ENCODE data around the gene TRAPPC13.
"Not testable (repeated sequence)": the region's sequence is repeated elsewhere in the genome, so short reads cannot be mapped to it uniquely, and the experiment has no call there.

DNA sequence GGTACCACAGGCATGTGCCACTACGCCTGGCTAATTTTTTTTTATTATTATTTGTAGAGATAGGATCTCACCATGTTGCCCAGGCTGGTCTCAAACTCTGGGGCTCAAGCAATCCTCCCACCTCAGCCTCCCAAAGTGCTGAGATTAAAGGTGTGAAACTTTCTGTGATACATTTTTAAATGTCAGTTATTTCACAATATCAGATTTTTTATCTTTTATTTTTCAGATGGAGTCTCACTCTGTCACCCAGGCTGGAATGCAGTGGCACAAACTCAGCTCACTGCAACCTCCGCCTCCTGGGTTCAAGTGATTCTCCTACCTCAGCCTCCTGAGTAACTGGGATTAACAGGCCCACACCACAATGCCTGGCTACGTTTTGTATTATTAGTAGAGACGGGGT, 2.9 kb upstream of the TRAPPC13 start:
- TF ChIP-seq, protein P1, sequence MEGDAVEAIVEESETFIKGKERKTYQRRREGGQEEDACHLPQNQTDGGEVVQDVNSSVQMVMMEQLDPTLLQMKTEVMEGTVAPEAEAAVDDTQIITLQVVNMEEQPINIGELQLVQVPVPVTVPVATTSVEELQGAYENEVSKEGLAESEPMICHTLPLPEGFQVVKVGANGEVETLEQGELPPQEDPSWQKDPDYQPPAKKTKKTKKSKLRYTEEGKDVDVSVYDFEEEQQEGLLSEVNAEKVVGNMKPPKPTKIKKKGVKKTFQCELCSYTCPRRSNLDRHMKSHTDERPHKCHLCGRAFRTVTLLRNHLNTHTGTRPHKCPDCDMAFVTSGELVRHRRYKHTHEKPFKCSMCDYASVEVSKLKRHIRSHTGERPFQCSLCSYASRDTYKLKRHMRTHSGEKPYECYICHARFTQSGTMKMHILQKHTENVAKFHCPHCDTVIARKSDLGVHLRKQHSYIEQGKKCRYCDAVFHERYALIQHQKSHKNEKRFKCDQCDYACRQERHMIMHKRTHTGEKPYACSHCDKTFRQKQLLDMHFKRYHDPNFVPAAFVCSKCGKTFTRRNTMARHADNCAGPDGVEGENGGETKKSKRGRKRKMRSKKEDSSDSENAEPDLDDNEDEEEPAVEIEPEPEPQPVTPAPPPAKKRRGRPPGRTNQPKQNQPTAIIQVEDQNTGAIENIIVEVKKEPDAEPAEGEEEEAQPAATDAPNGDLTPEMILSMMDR (IDR thresholded peaks at IDR 0.05; ENCODE audit: low read depth, low read length, poor library complexity, severe bottlenecking) = not testable (repeated sequence)
- not testable (repeated sequence) for TF ChIP-seq EZH2phosphoT487 (IDR thresholded peaks at IDR 0.05; ENCODE audit: borderline replicate concordance, low read length)
